H9 (cell line): ENCODE measurements around the gene C19orf33. TPM values are rescaled to one million over a fixed set of nuclear protein-coding genes. Genes with fewer than 3 reads are reported as not detected.

Source experiments
- DNase-seq: peaks from one replicate; pipeline ENCODE4 v3.0.0-alpha.2; 2017
- H2AFZ ChIP-seq: one replicate; pipeline ENCODE4 v1.6.1; 2013; ENCODE audit warnings: mild to moderate bottlenecking, low read length, control low read depth, moderate library complexity
- H2AK5ac ChIP-seq: 2 replicates; pipeline ENCODE4 v1.6.1; 2013; ENCODE audit warnings: low read length, control low read depth, mixed read lengths; ENCODE audit not compliant: insufficient read length
- H2BK120ac ChIP-seq: one replicate; pipeline ENCODE4 v1.6.1; 2013; ENCODE audit warnings: low read depth, mild to moderate bottlenecking, low read length, control low read depth, inconsistent platforms; ENCODE audit not compliant: poor library complexity, severe bottlenecking
- H2BK12ac ChIP-seq: 2 replicates; pipeline ENCODE4 v1.6.1; 2013; ENCODE audit warnings: low read length, control low read depth, mixed read lengths, low read depth; ENCODE audit not compliant: insufficient read length
- H2BK15ac ChIP-seq: 2 replicates; pipeline ENCODE4 v1.6.1; 2013; ENCODE audit warnings: low read depth, low read length, control low read depth
- H2BK20ac ChIP-seq: one replicate; pipeline ENCODE4 v1.6.1; 2013; ENCODE audit warnings: low read depth, mild to moderate bottlenecking, low read length, control low read depth, inconsistent platforms; ENCODE audit not compliant: poor library complexity, severe bottlenecking
- H2BK5ac ChIP-seq: 2 replicates; pipeline ENCODE4 v1.6.1; 2013; ENCODE audit warnings: low read length, control low read depth, mixed read lengths; ENCODE audit not compliant: insufficient read length
- H3K14ac ChIP-seq: 2 replicates; pipeline ENCODE4 v1.6.1; 2013; ENCODE audit warnings: low read length, control low read depth; ENCODE audit not compliant: insufficient read depth
- H3K18ac ChIP-seq: 2 replicates; pipeline ENCODE4 v1.6.1; 2013; ENCODE audit warnings: low read depth, mild to moderate bottlenecking, mixed read lengths, low read length, control low read depth; ENCODE audit not compliant: insufficient read length
- H3K23ac ChIP-seq: 2 replicates; pipeline ENCODE4 v1.6.1; 2013; ENCODE audit warnings: low read length, control low read depth, mixed read lengths, low read depth; ENCODE audit not compliant: insufficient read length
- H3K23me2 ChIP-seq: 2 replicates; pipeline ENCODE4 v1.6.1; 2013; ENCODE audit warnings: low read depth, mild to moderate bottlenecking, mixed read lengths, low read length, control low read depth; ENCODE audit not compliant: insufficient read length, poor library complexity, severe bottlenecking
- H3K27ac ChIP-seq: 2 replicates; pipeline ENCODE4 v1.5.1; 2013; ENCODE audit warnings: low read length, control low read depth, mixed read lengths, low read depth; ENCODE audit not compliant: insufficient read length
- H3K27me3 ChIP-seq: 2 replicates; pipeline ENCODE4 v1.6.1; 2013; ENCODE audit warnings: low read length, control low read depth, inconsistent platforms; ENCODE audit not compliant: insufficient read depth
- H3K4ac ChIP-seq: 2 replicates; pipeline ENCODE4 v1.6.1; 2013; ENCODE audit warnings: low read depth, mild to moderate bottlenecking, control low read depth, inconsistent platforms, low read length, moderate library complexity
- H3K4me1 ChIP-seq: 2 replicates; pipeline ENCODE4 v1.6.1; 2013; ENCODE audit warnings: low read length, control low read depth, inconsistent platforms; ENCODE audit not compliant: insufficient read depth
- H3K4me2 ChIP-seq: 2 replicates; pipeline ENCODE4 v1.6.1; 2013; ENCODE audit warnings: low read length, control low read depth, mixed read lengths; ENCODE audit not compliant: insufficient read length, insufficient read depth
- H3K56ac ChIP-seq: 2 replicates; pipeline ENCODE4 v1.6.1; 2013; ENCODE audit warnings: low read depth, mild to moderate bottlenecking, mixed read lengths, low read length, control low read depth; ENCODE audit not compliant: insufficient read length
- H3K79me1 ChIP-seq: 2 replicates; pipeline ENCODE4 v1.6.1; 2013; ENCODE audit warnings: low read depth, mild to moderate bottlenecking, moderate library complexity, low read length, control low read depth, inconsistent platforms; ENCODE audit not compliant: insufficient read depth, poor library complexity, severe bottlenecking
- H3K79me2 ChIP-seq: 2 replicates; pipeline ENCODE4 v1.6.1; 2013; ENCODE audit warnings: low read length, control low read depth, inconsistent platforms; ENCODE audit not compliant: insufficient read depth
- H3K9ac ChIP-seq: 2 replicates; pipeline ENCODE4 v1.6.1; 2013; ENCODE audit warnings: low read length, control low read depth, mixed read lengths; ENCODE audit not compliant: insufficient read length; ENCODE audit errors: extremely low read depth
- H3K9me3 ChIP-seq: one replicate; pipeline ENCODE4 v1.6.1; 2013; ENCODE audit warnings: low read depth, low read length, inconsistent platforms; ENCODE audit not compliant: control insufficient read depth
- H3T11ph ChIP-seq: one replicate; pipeline ENCODE4 v1.6.1; 2013; ENCODE audit warnings: mild to moderate bottlenecking, low read length, control low read depth, inconsistent platforms
- H4K20me1 ChIP-seq: one replicate; pipeline ENCODE4 v1.6.1; 2013; ENCODE audit not compliant: control insufficient read depth, insufficient read length, insufficient read depth
- H4K5ac ChIP-seq: 2 replicates; pipeline ENCODE4 v1.6.1; 2013; ENCODE audit warnings: low read depth, mild to moderate bottlenecking, mixed read lengths, low read length, control low read depth; ENCODE audit not compliant: insufficient read length
- H4K8ac ChIP-seq: replicated peaks from 2 replicates; pipeline ENCODE4 v1.6.1; 2013; ENCODE audit warnings: low read length, control low read depth, mixed read lengths, low read depth; ENCODE audit not compliant: insufficient read length
- H4K91ac ChIP-seq: 2 replicates; pipeline ENCODE4 v1.6.1; 2013; ENCODE audit warnings: low read depth, mild to moderate bottlenecking, moderate library complexity, mixed read lengths, low read length, control low read depth; ENCODE audit not compliant: insufficient read length
- H3K27ac Mint-ChIP-seq, 3 experiments: 2 replicates in 2 of 3; 3 replicates in 1 of 3; pipeline ENCODE4 v1.8.0; 2020 to 2021; ENCODE audit warnings: mixed read lengths in 3 of 3, mild to moderate bottlenecking in 1 of 3, moderate library complexity in 1 of 3
- H3K27me3 Mint-ChIP-seq: 2 replicates; pipeline ENCODE4 v1.8.0; 2021; ENCODE audit warnings: low read depth, mild to moderate bottlenecking, moderate library complexity, mixed read lengths
- H3K36me3 Mint-ChIP-seq, 3 experiments: 2 replicates in 2 of 3; 3 replicates in 1 of 3; pipeline ENCODE4 v1.8.0; 2020 to 2021; ENCODE audit warnings: low read depth in 3 of 3, mixed read lengths in 3 of 3; ENCODE audit not compliant: insufficient read depth in 1 of 3
- H3K4me1 Mint-ChIP-seq, 2 experiments: 2 replicates each; pipeline ENCODE4 v1.8.0; 2020; ENCODE audit warnings: mixed read lengths in 2 of 2
- H3K4me3 Mint-ChIP-seq, 2 experiments: 2 replicates in 1 of 2; 3 replicates in 1 of 2; pipeline ENCODE4 v1.8.0; 2020 to 2021; ENCODE audit warnings: mild to moderate bottlenecking in 2 of 2, mixed read lengths in 2 of 2, moderate library complexity in 1 of 2
- H3K9me3 Mint-ChIP-seq, 2 experiments: 2 replicates in 1 of 2; 3 replicates in 1 of 2; pipeline ENCODE4 v1.8.0; 2020; ENCODE audit warnings: mild to moderate bottlenecking in 2 of 2, mixed read lengths in 2 of 2, moderate library complexity in 1 of 2
- WGBS: extraction: QIAGEN DNeasy Blood & Tissue Kit; methylation state at CpG from one replicate; pipeline ENCODE4 v1.1.7; 2013; ENCODE audit warnings: missing lambda C conversion rate, low lambda C conversion rate, mixed read lengths; ENCODE audit not compliant: insufficient read length; ENCODE audit errors: extremely low coverage; 5-methylcytosine and 5-hydroxymethylcytosine counted together
- total RNA-seq: library from RNA; stranded (reverse); gene quantifications from 2 replicates; pipeline ENCODE4 v1.2.1, GENCODE V29; 2021
- TF ChIP-seq, protein P1 (sequence below): fragments of 200-600 bp; sonication (generic); conservative IDR thresholded peaks from 3 replicates; pipeline ENCODE4 v1.8.0; 2021; ENCODE audit warnings: antibody characterized with exemption, mild to moderate bottlenecking

C19orf33 gene
- total RNA-seq, 1 experiment from 2014 or later = not detected

DNA sequence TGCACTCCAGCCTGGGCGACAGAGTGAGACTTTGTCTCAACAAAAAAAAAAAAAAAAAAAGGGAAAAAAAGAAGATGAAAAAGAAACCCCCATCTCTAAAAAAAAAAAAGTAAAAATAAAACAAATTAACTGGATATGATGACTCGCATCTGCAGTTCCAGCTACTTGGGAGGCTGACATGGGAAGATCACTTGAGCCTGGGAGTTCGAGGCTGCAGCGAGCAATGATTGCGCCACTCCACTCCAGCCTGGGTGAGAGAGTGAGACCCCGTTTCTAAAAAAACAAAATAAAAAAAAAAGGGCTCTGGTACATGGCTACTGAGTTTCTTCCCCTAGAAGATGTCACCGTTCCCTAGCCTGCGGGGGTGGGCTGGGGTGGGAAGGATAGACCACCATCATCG, 29.2 kb downstream of the C19orf33 start:
- Histone ChIP-seq H3K4ac (no peak overlapping the region), H4K20me1 (no peaks in the 10 kb centered on the region), H2AFZ (no peak overlapping the region), H2BK20ac (no peak overlapping the region), H3K79me2 (no peaks in the 10 kb centered on the region), H2BK120ac (no peak overlapping the region), H3T11ph (no peak overlapping the region), H2BK12ac (no peak overlapping the region), H3K79me1 (no peaks in the 10 kb centered on the region), H3K4me1 (peaks cover 3% of the 10 kb centered on the region; the same call in 1 of the 2 replicates), H3K56ac (no peak overlapping the region), H2AK5ac (no peak overlapping the region), H2BK15ac (no peak overlapping the region), H3K27ac (no peak overlapping the region), H3K4me2 (no peak overlapping the region), H3K9me3 (no peaks in the 10 kb centered on the region), H2BK5ac (no peak overlapping the region), H3K27me3 (no peaks in the 10 kb centered on the region), H3K23ac (no peak overlapping the region), H4K5ac (no peak overlapping the region), H3K14ac (no peak overlapping the region), H4K8ac (no peak overlapping the region), H3K18ac (no peak overlapping the region), H3K23me2 (peaks cover 13% of the 10 kb centered on the region), H3K9ac (no peak overlapping the region), H4K91ac (no peak overlapping the region)
- H3K36me3 Mint-ChIP-seq = no peaks in the 10 kb centered on the region
- no CpG with 5 or more reads among the region's 9 CpGs for WGBS
- DNase-seq = no peak
- H3K27me3 Mint-ChIP-seq = no peaks in the 10 kb centered on the region; the same call in none of the 2 replicates
- no peak overlapping the region for H3K27ac Mint-ChIP-seq
- TF ChIP-seq, protein P1, sequence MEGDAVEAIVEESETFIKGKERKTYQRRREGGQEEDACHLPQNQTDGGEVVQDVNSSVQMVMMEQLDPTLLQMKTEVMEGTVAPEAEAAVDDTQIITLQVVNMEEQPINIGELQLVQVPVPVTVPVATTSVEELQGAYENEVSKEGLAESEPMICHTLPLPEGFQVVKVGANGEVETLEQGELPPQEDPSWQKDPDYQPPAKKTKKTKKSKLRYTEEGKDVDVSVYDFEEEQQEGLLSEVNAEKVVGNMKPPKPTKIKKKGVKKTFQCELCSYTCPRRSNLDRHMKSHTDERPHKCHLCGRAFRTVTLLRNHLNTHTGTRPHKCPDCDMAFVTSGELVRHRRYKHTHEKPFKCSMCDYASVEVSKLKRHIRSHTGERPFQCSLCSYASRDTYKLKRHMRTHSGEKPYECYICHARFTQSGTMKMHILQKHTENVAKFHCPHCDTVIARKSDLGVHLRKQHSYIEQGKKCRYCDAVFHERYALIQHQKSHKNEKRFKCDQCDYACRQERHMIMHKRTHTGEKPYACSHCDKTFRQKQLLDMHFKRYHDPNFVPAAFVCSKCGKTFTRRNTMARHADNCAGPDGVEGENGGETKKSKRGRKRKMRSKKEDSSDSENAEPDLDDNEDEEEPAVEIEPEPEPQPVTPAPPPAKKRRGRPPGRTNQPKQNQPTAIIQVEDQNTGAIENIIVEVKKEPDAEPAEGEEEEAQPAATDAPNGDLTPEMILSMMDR = no peak
- H3K4me1 Mint-ChIP-seq = peaks cover 5% of the 10 kb centered on the region in 2 experiments
- H3K4me3 Mint-ChIP-seq = no peak overlapping the region
- no peaks in the 10 kb centered on the region for H3K9me3 Mint-ChIP-seq
